D721Med (cell line): ENCODE results near the gene GRAP2.

Source experiments
- DNase-seq: peaks from one replicate; pipeline ENCODE4 v3.0.0; 2011; ENCODE audit warnings: low spot score; ENCODE audit not compliant: insufficient read length
- FAIRE-seq: peaks from 2 replicates; lab custom pipeline; 2011; peaks lifted over from hg19 to GRCh38; lab: Jason Lieb, UNC
- CTCF ChIP-seq: IDR thresholded peaks from 2 replicates; pipeline ENCODE4 v1.5.1; 2012; ENCODE audit warnings: mild to moderate bottlenecking, control low read depth; ENCODE audit not compliant: insufficient read depth; ENCODE audit errors: missing control alignments

GRAP2 gene

GRCh38 chr22:40021401-40022000 is 120.6 kb downstream of the GRAP2 start:
- FAIRE-seq (no peak), DNase-seq (no peak)
- no peak for TF ChIP-seq CTCF

GRCh38 chr22:40022536-40023240 is 121.8 kb downstream of the GRAP2 start:
- FAIRE-seq: no peak
- DNase-seq: no peak
- no peak for TF ChIP-seq CTCF
